Astrocyte of the spinal cord (primary cell): ENCODE measurements around the gene PRKAG2.

Experiments
- DNase-seq: peaks from one replicate; pipeline ENCODE4 v3.0.0; 2011; ENCODE audit warnings: low read depth, low spot score
- H3K4me3 ChIP-seq: 2 replicates; pipeline ENCODE4 v1.5.1; 2011; ENCODE audit warnings: low read depth, mild to moderate bottlenecking, low read length, moderate library complexity
- CTCF ChIP-seq: IDR thresholded peaks from 2 replicates; pipeline ENCODE4 v1.5.1; 2012; ENCODE audit warnings: low read depth, mild to moderate bottlenecking, low read length, inconsistent platforms
- in situ Hi-C: cut with HindIII; loops from 2 replicates; pipeline ENCODE4 v1.10.0; 2017; ENCODE audit warnings: low sequenced_read_pairs

Gene PRKAG2

GRCh38 chr7:151835636-151836035 lies 41.3 kb downstream of the PRKAG2 start:
- DNase-seq: no peak
- no peak overlapping the region for H3K4me3 ChIP-seq
- in situ Hi-C loops: no loop called here
- no peak for TF ChIP-seq CTCF

- in situ Hi-C loops: no loop called here
- no peak for DNase-seq
- no peak for TF ChIP-seq CTCF
- H3K4me3 ChIP-seq: no peak overlapping the region
Observed at GRCh38 chr7:151834271-151835035, 42.5 kb downstream of the PRKAG2 start.

- no peak for TF ChIP-seq CTCF
- DNase-seq: no peak
- in situ Hi-C loops: no loop called here
- no peak overlapping the region for H3K4me3 ChIP-seq
Observed at GRCh38 chr7:151833691-151834090, 43.2 kb downstream of the PRKAG2 start.

- TF ChIP-seq CTCF: no peak
- DNase-seq: no peak
- in situ Hi-C loops: no loop called here
- no peak overlapping the region for H3K4me3 ChIP-seq
Observed at GRCh38 chr7:151833213-151833651, 43.7 kb downstream of the PRKAG2 start.

GRCh38 chr7:151832656-151833055 lies 44.3 kb downstream of the PRKAG2 start:
- no peak for TF ChIP-seq CTCF
- no peak for DNase-seq
- in situ Hi-C loops: no loop called here
- no peak overlapping the region for H3K4me3 ChIP-seq

GRCh38 chr7:151832138-151832537 lies 44.8 kb downstream of the PRKAG2 start:
- DNase-seq: no peak
- TF ChIP-seq CTCF: no peak
- in situ Hi-C loops: no loop called here
- no peak overlapping the region for H3K4me3 ChIP-seq
